NCI-H82 (cell line): ENCODE measurements around the gene ZFYVE21.
A peak's percentile ranks its signal among the peaks of the same experiment; 100 is the strongest.

Experiments
- DNase-seq: peaks from one replicate; lab custom pipeline; 2025; lab: John Stamatoyannopoulos, UW

Gene ZFYVE21

GRCh38 chr14:103737432-103738045 is 21.9 kb downstream of the ZFYVE21 start:
- no peak for DNase-seq

GRCh38 chr14:103738166-103738565 is 22.6 kb downstream of the ZFYVE21 start:
- DNase-seq = no peak

- no peak for DNase-seq
Observed at GRCh38 chr14:103738701-103739451, 23.3 kb downstream of the ZFYVE21 start.

GRCh38 chr14:103739466-103739792 is 23.8 kb downstream of the ZFYVE21 start:
- DNase-seq = no peak

- DNase-seq = no peak
Observed at GRCh38 chr14:103739793-103740501, 24.3 kb downstream of the ZFYVE21 start.

GRCh38 chr14:103740991-103741689 is 25.5 kb downstream of the ZFYVE21 start:
- no peak for DNase-seq

GRCh38 chr14:103741876-103742275 is 26.3 kb downstream of the ZFYVE21 start:
- DNase-seq = no peak

- peak; percentile 30 for DNase-seq
Observed at GRCh38 chr14:103742499-103743255, 27.1 kb downstream of the ZFYVE21 start.

GRCh38 chr14:103743691-103744090 is 28.1 kb downstream of the ZFYVE21 start:
- DNase-seq = no peak

GRCh38 chr14:103744621-103745395 is 29.2 kb downstream of the ZFYVE21 start:
- DNase-seq = no peak

GRCh38 chr14:103745424-103745823 is 29.8 kb downstream of the ZFYVE21 start:
- DNase-seq = no peak

- DNase-seq = no peak
Observed at GRCh38 chr14:103746701-103747100, 31.1 kb downstream of the ZFYVE21 start.

- DNase-seq = no peak
Observed at GRCh38 chr14:103748534-103748857, 32.9 kb downstream of the ZFYVE21 start.

GRCh38 chr14:103749452-103749851 is 33.8 kb downstream of the ZFYVE21 start:
- DNase-seq = no peak

- no peak for DNase-seq
Observed at GRCh38 chr14:103749860-103750259, 34.2 kb downstream of the ZFYVE21 start.

- no peak for DNase-seq
Observed at GRCh38 chr14:103753774-103754173, 38.2 kb downstream of the ZFYVE21 start.

GRCh38 chr14:103755060-103755459 is 39.5 kb downstream of the ZFYVE21 start:
- no peak for DNase-seq

- DNase-seq = no peak
Observed at GRCh38 chr14:103758059-103758776, 42.6 kb downstream of the ZFYVE21 start.

- no peak for DNase-seq
Observed at GRCh38 chr14:103762036-103762435, 46.4 kb downstream of the ZFYVE21 start.

- DNase-seq = no peak
Observed at GRCh38 chr14:103762541-103762940, 46.9 kb downstream of the ZFYVE21 start.
